IMR-90 (cell line): Measurements from ENCODE around the gene ORMDL2.

Source experiments
- CEBPB ChIP-seq: IDR thresholded peaks from 2 replicates; pipeline ENCODE4 v1.6.1; 2012; ENCODE audit warnings: low read depth, low read length, improper control_type of control experiment
- CTCF ChIP-seq: conservative IDR thresholded peaks from 2 replicates; pipeline ENCODE4 v1.5.1; 2012; ENCODE audit warnings: mild to moderate bottlenecking, low read depth, low read length, improper control_type of control experiment
- FOS ChIP-seq: fragments of 150-350 bp; IDR thresholded peaks from 2 replicates; pipeline ENCODE4 v1.6.1; 2016; ENCODE audit warnings: low read depth, low read length
- MAFK ChIP-seq: IDR thresholded peaks from 2 replicates; pipeline ENCODE4 v1.6.1; 2012; ENCODE audit warnings: low read depth, low read length, improper control_type of control experiment
- MAZ ChIP-seq: IDR thresholded peaks from 2 replicates; pipeline ENCODE4 v1.6.1; 2012; ENCODE audit warnings: low read depth, mild to moderate bottlenecking, low read length, improper control_type of control experiment, moderate library complexity, borderline replicate concordance
- MXI1 ChIP-seq: IDR thresholded peaks from 2 replicates; pipeline ENCODE4 v1.6.1; 2012; ENCODE audit warnings: low read depth, mild to moderate bottlenecking, low read length, moderate library complexity, borderline replicate concordance
- NFE2L2 ChIP-seq: fragments of 150-350 bp; IDR thresholded peaks from 2 replicates; pipeline ENCODE4 v1.6.1; 2016; ENCODE audit warnings: low read depth, mild to moderate bottlenecking, low read length
- POLR2A ChIP-seq: IDR thresholded peaks from 2 replicates; pipeline ENCODE4 v1.6.1; 2012; ENCODE audit warnings: mild to moderate bottlenecking, low read depth, low read length
- RAD21 ChIP-seq: IDR thresholded peaks from 2 replicates; pipeline ENCODE4 v1.6.1; 2012; ENCODE audit warnings: low read length, improper control_type of control experiment
- RCOR1 ChIP-seq: IDR thresholded peaks from 2 replicates; pipeline ENCODE4 v1.6.1; 2012; ENCODE audit warnings: mild to moderate bottlenecking, low read length, improper control_type of control experiment; ENCODE audit not compliant: insufficient replicate concordance
- RFX5 ChIP-seq: IDR thresholded peaks from 2 replicates; pipeline ENCODE4 v1.8.0; 2012; ENCODE audit warnings: low read depth, mild to moderate bottlenecking, low read length, moderate library complexity
- SMC3 ChIP-seq: fragments of 150-350 bp; IDR thresholded peaks from 2 replicates; pipeline ENCODE4 v1.6.1; 2016; ENCODE audit warnings: low read depth, mild to moderate bottlenecking, antibody characterized with exemption, low read length, moderate library complexity
- USF2 ChIP-seq: fragments of 150-350 bp; IDR thresholded peaks from 2 replicates; pipeline ENCODE4 v1.6.1; 2017; ENCODE audit warnings: mild to moderate bottlenecking, antibody characterized with exemption, low read length, low read depth

- TF ChIP-seq CTCF = peak; percentile 58
- no peak for TF ChIP-seq POLR2A
- no peak for TF ChIP-seq USF2
- TF ChIP-seq CEBPB = no peak
- TF ChIP-seq RAD21 = peak; percentile 63
- TF ChIP-seq FOS = no peak
- TF ChIP-seq MAZ = no peak
- TF ChIP-seq SMC3 = peak; percentile 66
- no peak for TF ChIP-seq MXI1
- TF ChIP-seq RCOR1 = no peak
- no peak for TF ChIP-seq RFX5
- TF ChIP-seq MAFK = no peak
- no peak for TF ChIP-seq NFE2L2
Observed at GRCh38 chr12:55797068-55797467, 20.8 kb upstream of the ORMDL2 start.
